Neural progenitor cell (in vitro differentiated cells): Measurements from ENCODE around the gene SKA2.

ENCODE experiments used
- CTCF ChIP-seq: fragments of 200-600 bp; sonication (generic); IDR thresholded peaks from 2 replicates; pipeline ENCODE4 v1.5.1; 2017; ENCODE audit warnings: antibody characterized with exemption, mild to moderate bottlenecking
- EZH2 ChIP-seq: fragments of 200-600 bp; sonication (generic); IDR thresholded peaks from 2 replicates; pipeline ENCODE4 v1.6.1; 2017; ENCODE audit warnings: antibody characterized with exemption, mild to moderate bottlenecking, moderate library complexity
- EZH2phosphoT487 ChIP-seq: fragments of 200-600 bp; sonication (generic); IDR thresholded peaks from 2 replicates; pipeline ENCODE4 v1.6.1; 2017; ENCODE audit warnings: antibody characterized with exemption

DNA sequence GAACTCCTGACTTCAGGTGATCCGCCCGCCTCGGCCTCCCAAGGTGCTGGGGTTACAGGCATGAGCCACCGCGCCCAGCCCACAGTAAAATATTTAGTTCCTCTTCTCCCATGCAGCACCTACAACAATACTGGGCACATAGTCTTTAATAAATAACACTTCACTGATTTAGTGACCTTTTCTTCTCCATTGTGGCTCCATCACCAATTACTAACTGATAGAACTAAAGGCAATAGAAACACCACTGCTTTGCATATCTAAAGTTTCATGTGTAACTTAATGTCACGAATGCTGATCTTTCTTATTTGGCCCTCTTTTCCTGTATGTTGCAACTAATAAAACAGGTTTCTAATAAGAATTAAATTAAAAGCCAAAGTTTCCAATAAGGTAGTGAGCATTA, 87.2 kb downstream of the SKA2 start:
- no peak for TF ChIP-seq CTCF
- no peak for TF ChIP-seq EZH2
- no peak for TF ChIP-seq EZH2phosphoT487
